Tibial artery (tissue), 4 donors: Measurements from ENCODE around the gene ZNF850.
"Not testable (repeated sequence)": the region's sequence is repeated elsewhere in the genome, so short reads cannot be mapped to it uniquely, and the experiment has no call there.

Experiments used
- DNase-seq, 2 donors: peaks; one replicate each; pipeline ENCODE4 v3.0.0-alpha.2; 2019
- H3K27ac ChIP-seq, 2 donors: fragments of 200-600 bp; sonication (generic) in 1 of 2; 1 replicate in 1 of 2; 2 replicates in 1 of 2; pipeline ENCODE4 v1.5.1; 2018 to 2019; ENCODE audit warnings: mild to moderate bottlenecking in 1 of 2
- H3K27me3 ChIP-seq, 2 donors: fragments of 200-600 bp; sonication (generic) in 1 of 2; one replicate each; pipeline versions ENCODE4 v1.5.1 to v1.6.0; 2016 to 2019
- H3K36me3 ChIP-seq, 3 donors: fragments of 200-600 bp; sonication (generic) in 2 of 3; one replicate each; pipeline ENCODE4 v1.5.1; 2016 to 2019; ENCODE audit warnings: mild to moderate bottlenecking in 2 of 3
- H3K4me1 ChIP-seq, 4 donors: fragments of 200-600 bp; sonication (generic) in 2 of 4; 1 replicate in 3 of 4; 2 replicates in 1 of 4; pipeline ENCODE4 v1.5.1; 2016 to 2019
- H3K4me3 ChIP-seq, 2 donors: fragments of 200-600 bp; sonication (generic) in 1 of 2; 1 replicate in 1 of 2; 2 replicates in 1 of 2; pipeline ENCODE4 v1.5.1; 2018 to 2019; ENCODE audit warnings: mild to moderate bottlenecking in 2 of 2
- H3K9me3 ChIP-seq, 3 donors: fragments of 200-600 bp; sonication (generic) in 1 of 3; one replicate each; pipeline ENCODE4 v1.5.1; 2016 to 2019
- CTCF ChIP-seq, 2 experiments: fragments of 200-600 bp in 1 of 2; fragments of 450-650 bp in 1 of 2; IDR thresholded peaks; one replicate each; pipeline ENCODE4 v1.5.1; 2017 to 2019; ENCODE audit warnings: antibody characterized with exemption in 2 of 2, mild to moderate bottlenecking in 1 of 2, moderate library complexity in 1 of 2
- intact Hi-C: fragments of 100-400 bp; cut with DNase I; formaldehyde crosslinking; loops from one replicate; pipeline ENCODE4 v1.15.0; 2023; ENCODE audit warnings: low total_unique reads

The ZNF850 gene

DNA sequence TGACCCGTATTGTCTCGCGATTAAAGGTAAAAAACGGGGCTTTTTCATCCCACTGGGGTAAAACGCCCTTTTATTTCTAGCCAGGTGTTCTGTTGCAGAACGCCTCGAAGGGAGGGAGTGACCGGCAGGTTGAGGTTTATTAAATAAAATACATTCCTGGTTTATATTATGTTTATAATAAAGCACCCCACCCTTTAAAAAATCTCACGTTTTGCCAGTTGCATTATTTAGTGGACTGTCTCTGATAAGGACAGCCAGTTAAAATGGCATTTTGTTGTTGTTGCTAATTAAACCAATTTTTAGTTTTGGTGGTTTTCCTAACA is 25.1 kb upstream of the ZNF850 start:
- no peak for TF ChIP-seq CTCF (IDR thresholded peaks at IDR 0.05)
- Histone ChIP-seq H3K36me3 (peaks cover 34 to 45% (median 36%) of the 10 kb centered on the region in 3 donors), H3K4me3 (peak overlapping the region; percentile 70 to 75), H3K4me1 (peaks cover 0 to 19% (median 5%) of the 10 kb centered on the region in 4 donors), H3K27ac (peak overlapping the region; percentile 73 to 76), H3K27me3 (no peaks in the 10 kb centered on the region), H3K9me3 (peaks cover 0 to 60% (median 21%) of the 10 kb centered on the region in 3 donors)
- DNase-seq = no peak
- intact Hi-C loops = loop anchor here (1.0 to 5.0 kb wide), 2 partner anchors 26 to 45 kb away; no protein-coding TSS in a partner anchor

DNA sequence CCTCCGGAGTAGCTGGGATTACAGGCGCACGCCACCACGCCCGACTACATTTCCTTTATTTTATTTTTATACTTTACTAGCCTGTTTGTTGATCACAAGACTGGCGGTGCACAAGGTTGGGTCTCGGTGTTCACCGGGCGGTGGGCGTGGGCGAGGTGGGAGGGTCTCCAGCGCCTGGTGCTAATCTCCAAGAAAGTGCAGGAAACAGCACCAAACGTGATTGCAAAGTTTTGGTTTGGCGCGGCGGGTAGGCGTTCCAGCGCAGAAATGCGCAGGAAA is 24.0 kb upstream of the ZNF850 start:
- Histone ChIP-seq H3K27me3 (no peaks in the 10 kb centered on the region), H3K27ac (peak overlapping the region; percentile 73 to 76), H3K9me3 (peaks cover 0 to 53% (median 21%) of the 10 kb centered on the region in 3 donors), H3K4me3 (peak overlapping the region; percentile 70 to 75), H3K36me3 (peaks cover 25 to 34% (median 27%) of the 10 kb centered on the region in 3 donors), H3K4me1 (peaks cover 0 to 19% (median 5%) of the 10 kb centered on the region in 4 donors)
- intact Hi-C loops = loop anchor here (5.0 kb wide), 1 partner anchor 46 kb away; no protein-coding TSS in a partner anchor
- no peak for TF ChIP-seq CTCF (IDR thresholded peaks at IDR 0.05)
- DNase-seq = no peak

- not testable (repeated sequence) for DNase-seq
These were observed 19.0 kb upstream of the ZNF850 start for GRCh38 chr19:36791420-36792141.

GRCh38 chr19:36775768-36776167 is 3.2 kb upstream of the ZNF850 start:
- no peak for DNase-seq
- peak overlapping the region; percentile 18 to 35 for H3K4me3 ChIP-seq
- H3K27me3 ChIP-seq = peaks cover 0 to 4% of the 10 kb centered on the region in 2 donors
- peak overlapping the region in 1 of 2 donors; percentile 44 for H3K27ac ChIP-seq
- TF ChIP-seq CTCF (IDR thresholded peaks at IDR 0.05) = no peak
- H3K9me3 ChIP-seq = peaks cover 0 to 31% (median 7%) of the 10 kb centered on the region in 3 donors
- H3K36me3 ChIP-seq = no peaks in the 10 kb centered on the region
- intact Hi-C loops = no loop called here
- peaks cover 0 to 15% (median 9%) of the 10 kb centered on the region in 4 donors for H3K4me1 ChIP-seq

More at GRCh38 chr19:36791420-36792141, 19.0 kb upstream of the ZNF850 start:
- peak overlapping the region in 1 of 2 donors; percentile 34 for H3K4me3 ChIP-seq
- intact Hi-C loops, H3K4me1 ChIP-seq, H3K36me3 ChIP-seq, H3K27me3 ChIP-seq, H3K27ac ChIP-seq: not testable (repeated sequence)
- H3K9me3 ChIP-seq = peaks cover 0 to 26% (median 15%) of the 10 kb centered on the region in 3 donors

- H3K27me3 ChIP-seq = peaks cover 0 to 4% of the 10 kb centered on the region in 2 donors
- H3K4me1 ChIP-seq = peaks cover 0 to 16% (median 9%) of the 10 kb centered on the region in 4 donors
- H3K9me3 ChIP-seq = peaks cover 0 to 35% (median 7%) of the 10 kb centered on the region in 3 donors
- no peak for DNase-seq
- peaks cover 0 to 5% (median 0%) of the 10 kb centered on the region in 3 donors for H3K36me3 ChIP-seq
- peak overlapping the region; percentile 73 to 81 for H3K27ac ChIP-seq
- intact Hi-C loops = no loop called here
- no peak for TF ChIP-seq CTCF (IDR thresholded peaks at IDR 0.05)
- H3K4me3 ChIP-seq = peak overlapping the region; percentile 77 to 81
These were observed 594 bp upstream of the ZNF850 start for GRCh38 chr19:36773223-36773579.
